AG04450 (cell line): ENCODE data around the gene PRPSAP1. TPM values are rescaled to one million over a fixed set of nuclear protein-coding genes. Genes with fewer than 3 reads are reported as not detected.
A peak's percentile ranks its signal among the peaks of the same experiment; 100 is the strongest.

Experiments
- CTCF ChIA-PET: fragments of 300-600, 350-600 bp; formaldehyde crosslinking; extraction: SDS; loops from one replicate; lab custom pipeline; 2022; ENCODE audit warnings: antibody characterized with exemption, inconsistent platforms; lab: Charles Lee
- POLR2A ChIA-PET: fragments of 350-600 bp; formaldehyde crosslinking; extraction: SDS; loops from one replicate; lab custom pipeline; 2021; ENCODE audit warnings: antibody characterized with exemption, inconsistent platforms; lab: Yijun Ruan, JAX
- DNase-seq: peaks from one replicate; pipeline ENCODE4 v3.0.0-alpha.2; 2011; ENCODE audit warnings: low read depth, low spot score
- H3K27ac ChIP-seq: one replicate; pipeline ENCODE4 v1.5.1; 2012; ENCODE audit warnings: low read depth, low read length, control low read depth
- H3K27me3 ChIP-seq: one replicate; pipeline ENCODE4 v1.6.0; 2012; ENCODE audit warnings: low read length; ENCODE audit not compliant: control insufficient read depth, insufficient read depth
- H3K4me3 ChIP-seq: 2 replicates; pipeline ENCODE4 v1.5.1; 2011; ENCODE audit warnings: mild to moderate bottlenecking, low read depth, low read length, control low read depth
- H3K9me3 ChIP-seq: 2 replicates; pipeline ENCODE4 v1.5.1; 2012; ENCODE audit warnings: low read length; ENCODE audit not compliant: control insufficient read depth, insufficient read depth
- CTCF ChIP-seq: IDR thresholded peaks from 2 replicates; pipeline ENCODE4 v1.5.1; 2011; ENCODE audit warnings: low read depth, low read length, control low read depth, inconsistent platforms
- polyA plus RNA-seq: library from polyadenylated mRNA; depleted of rRNA; stranded (reverse); fragments of >200 nt; gene quantifications from 2 replicates; pipeline ENCODE4 v1.2.3, GENCODE V29; 2011

Gene PRPSAP1
- polyA plus RNA-seq, 1 experiment, result 49.9 TPM

- no peak for TF ChIP-seq CTCF
- no peak overlapping the region for H3K4me3 ChIP-seq
- POLR2A ChIA-PET, result interaction anchor here (1.8 kb wide), 1 partner anchor 23 kb away, joined by 8 read pairs; no protein-coding TSS in a partner anchor
- CTCF ChIA-PET, result interaction anchor here (0.8 to 1.3 kb wide), 2 partner anchors 16 to 142 kb away, joined by 3 read pairs; no protein-coding TSS in a partner anchor
- no peak for DNase-seq
- H3K27ac ChIP-seq, result peak overlapping the region; percentile 59
- no peaks in the 10 kb centered on the region for H3K9me3 ChIP-seq
- H3K27me3 ChIP-seq, result no peaks in the 10 kb centered on the region
Observed at GRCh38 chr17:76263896-76264295, 89.8 kb downstream of the PRPSAP1 start.

- CTCF ChIA-PET, result interaction anchor here (1.5 kb wide), 1 partner anchor 17 kb away, joined by 4 read pairs; no protein-coding TSS in a partner anchor
- POLR2A ChIA-PET, result interaction anchor here (0.6 kb wide), 2 partner anchors 30 to 139 kb away, joined by 3 to 10 read pairs; no protein-coding TSS in a partner anchor
- no peak for TF ChIP-seq CTCF
- no peak for DNase-seq
- Histone ChIP-seq H3K4me3 (no peak overlapping the region), H3K27me3 (no peaks in the 10 kb centered on the region), H3K9me3 (no peaks in the 10 kb centered on the region), H3K27ac (no peak overlapping the region)
Observed at GRCh38 chr17:76262732-76263344, 90.9 kb downstream of the PRPSAP1 start.

GRCh38 chr17:76261421-76262215 is 92.1 kb downstream of the PRPSAP1 start:
- ChIA-PET CTCF (interaction anchor here (0.5 to 1.5 kb wide), 3 partner anchors 18 to 240 kb away, joined by 3 to 9 read pairs (median 4); no protein-coding TSS in a partner anchor), POLR2A (no interaction called here)
- H3K27me3 ChIP-seq, result no peaks in the 10 kb centered on the region
- H3K9me3 ChIP-seq, result no peaks in the 10 kb centered on the region
- no peak for TF ChIP-seq CTCF
- no peak overlapping the region for H3K4me3 ChIP-seq
- no peak overlapping the region for H3K27ac ChIP-seq
- DNase-seq, result no peak

- no peak for DNase-seq
- Histone ChIP-seq H3K27me3 (no peaks in the 10 kb centered on the region), H3K9me3 (no peaks in the 10 kb centered on the region), H3K27ac (no peak overlapping the region), H3K4me3 (no peak overlapping the region)
- POLR2A ChIA-PET, result no interaction called here
- no peak for TF ChIP-seq CTCF
- CTCF ChIA-PET, result interaction anchor here (0.7 kb wide), 1 partner anchor 79 kb away, joined by 3 read pairs; no protein-coding TSS in a partner anchor
Observed at GRCh38 chr17:76260669-76261068, 93.0 kb downstream of the PRPSAP1 start.
